ENCODE measurements around the gene C17orf100. TPM values are rescaled to one million over a fixed set of nuclear protein-coding genes. Genes with fewer than 3 reads are reported as not detected.

Gene C17orf100
- total and polyA plus RNA-seq, 4 donors = 0.56 to 33.2 (median 2.7) TPM

DNA sequence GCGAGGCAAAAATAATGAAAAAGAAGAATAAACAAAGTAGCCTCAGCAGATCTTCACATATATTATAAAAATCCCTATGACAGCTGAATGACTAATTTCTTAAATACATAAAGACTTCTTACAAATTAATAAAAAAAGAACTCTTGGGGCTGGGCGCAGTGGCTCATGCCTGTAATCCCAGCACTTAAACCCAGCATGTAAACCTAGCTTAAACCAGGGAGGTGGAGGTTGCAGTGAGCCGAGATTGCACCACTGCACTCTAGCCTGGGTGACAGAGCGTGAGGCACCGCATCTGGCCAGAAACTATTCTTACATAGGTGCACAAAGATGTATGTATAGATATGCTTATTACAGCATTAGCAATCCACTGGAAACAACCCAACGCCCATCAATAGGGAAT is 27.7 kb downstream of the C17orf100 start:
- Histone ChIP-seq H3K36me3 (ENCODE audit: control insufficient read depth in 4 of 4, insufficient read depth in 3 of 4, low read depth in 1 of 4, low read length in 3 of 4) (no peaks in the 10 kb centered on the region), H3K4me1 (ENCODE audit: control insufficient read depth in 4 of 4, insufficient read depth in 4 of 4, low read length in 3 of 4) (peaks cover 5 to 25% (median 19%) of the 10 kb centered on the region in 4 donors), H3K4me3 (ENCODE audit: low read depth in 1 of 3, low read length in 3 of 3) (no peak overlapping the region), H3K9me3 (ENCODE audit: control insufficient read depth in 4 of 4, low read length in 3 of 4) (no peaks in the 10 kb centered on the region), H3K9ac (ENCODE audit: low read depth in 1 of 2, low read length in 2 of 2) (no peak overlapping the region), H3K27me3 (ENCODE audit: control insufficient read depth in 4 of 4, insufficient read depth in 4 of 4, low read length in 3 of 4) (no peaks in the 10 kb centered on the region), H3K27ac (ENCODE audit: low read depth in 1 of 2, low read length in 2 of 2) (no peak overlapping the region)
- TF ChIP-seq SP1 (IDR thresholded peaks at IDR 0.05) (no peak), FOXA2 (IDR thresholded peaks at IDR 0.05) (no peak), TAF1 (conservative IDR thresholded peaks at IDR 0.05) (no peak), JUND (IDR thresholded peaks at IDR 0.05) (no peak), HNF4G (IDR thresholded peaks at IDR 0.05) (no peak), FOXA1 (IDR thresholded peaks at IDR 0.05) (no peak), GABPA (IDR thresholded peaks at IDR 0.05 in 1 of 2, conservative IDR thresholded peaks at IDR 0.05 in 1 of 2) (no peak), RXRA (IDR thresholded peaks at IDR 0.05) (no peak), YY1 (IDR thresholded peaks at IDR 0.05) (no peak), EGR1 (IDR thresholded peaks at IDR 0.05; ENCODE audit: low read depth in 2 of 2) (no peak), RAD21 (IDR thresholded peaks at IDR 0.05) (no peak), HNF4A (conservative IDR thresholded peaks at IDR 0.05) (no peak)
- TF ChIP-seq, protein P1, sequence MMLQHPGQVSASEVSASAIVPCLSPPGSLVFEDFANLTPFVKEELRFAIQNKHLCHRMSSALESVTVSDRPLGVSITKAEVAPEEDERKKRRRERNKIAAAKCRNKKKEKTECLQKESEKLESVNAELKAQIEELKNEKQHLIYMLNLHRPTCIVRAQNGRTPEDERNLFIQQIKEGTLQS (IDR thresholded peaks at IDR 0.05) = no peak
- TF ChIP-seq, protein P2, sequence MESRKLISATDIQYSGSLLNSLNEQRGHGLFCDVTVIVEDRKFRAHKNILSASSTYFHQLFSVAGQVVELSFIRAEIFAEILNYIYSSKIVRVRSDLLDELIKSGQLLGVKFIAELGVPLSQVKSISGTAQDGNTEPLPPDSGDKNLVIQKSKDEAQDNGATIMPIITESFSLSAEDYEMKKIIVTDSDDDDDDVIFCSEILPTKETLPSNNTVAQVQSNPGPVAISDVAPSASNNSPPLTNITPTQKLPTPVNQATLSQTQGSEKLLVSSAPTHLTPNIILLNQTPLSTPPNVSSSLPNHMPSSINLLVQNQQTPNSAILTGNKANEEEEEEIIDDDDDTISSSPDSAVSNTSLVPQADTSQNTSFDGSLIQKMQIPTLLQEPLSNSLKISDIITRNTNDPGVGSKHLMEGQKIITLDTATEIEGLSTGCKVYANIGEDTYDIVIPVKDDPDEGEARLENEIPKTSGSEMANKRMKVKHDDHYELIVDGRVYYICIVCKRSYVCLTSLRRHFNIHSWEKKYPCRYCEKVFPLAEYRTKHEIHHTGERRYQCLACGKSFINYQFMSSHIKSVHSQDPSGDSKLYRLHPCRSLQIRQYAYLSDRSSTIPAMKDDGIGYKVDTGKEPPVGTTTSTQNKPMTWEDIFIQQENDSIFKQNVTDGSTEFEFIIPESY (IDR thresholded peaks at IDR 0.05) = no peak
- TF ChIP-seq, protein P3, sequence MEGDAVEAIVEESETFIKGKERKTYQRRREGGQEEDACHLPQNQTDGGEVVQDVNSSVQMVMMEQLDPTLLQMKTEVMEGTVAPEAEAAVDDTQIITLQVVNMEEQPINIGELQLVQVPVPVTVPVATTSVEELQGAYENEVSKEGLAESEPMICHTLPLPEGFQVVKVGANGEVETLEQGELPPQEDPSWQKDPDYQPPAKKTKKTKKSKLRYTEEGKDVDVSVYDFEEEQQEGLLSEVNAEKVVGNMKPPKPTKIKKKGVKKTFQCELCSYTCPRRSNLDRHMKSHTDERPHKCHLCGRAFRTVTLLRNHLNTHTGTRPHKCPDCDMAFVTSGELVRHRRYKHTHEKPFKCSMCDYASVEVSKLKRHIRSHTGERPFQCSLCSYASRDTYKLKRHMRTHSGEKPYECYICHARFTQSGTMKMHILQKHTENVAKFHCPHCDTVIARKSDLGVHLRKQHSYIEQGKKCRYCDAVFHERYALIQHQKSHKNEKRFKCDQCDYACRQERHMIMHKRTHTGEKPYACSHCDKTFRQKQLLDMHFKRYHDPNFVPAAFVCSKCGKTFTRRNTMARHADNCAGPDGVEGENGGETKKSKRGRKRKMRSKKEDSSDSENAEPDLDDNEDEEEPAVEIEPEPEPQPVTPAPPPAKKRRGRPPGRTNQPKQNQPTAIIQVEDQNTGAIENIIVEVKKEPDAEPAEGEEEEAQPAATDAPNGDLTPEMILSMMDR (IDR thresholded peaks at IDR 0.05; ENCODE audit: low read depth, low read length, missing input control) = no peak
- TF ChIP-seq, protein P4, sequence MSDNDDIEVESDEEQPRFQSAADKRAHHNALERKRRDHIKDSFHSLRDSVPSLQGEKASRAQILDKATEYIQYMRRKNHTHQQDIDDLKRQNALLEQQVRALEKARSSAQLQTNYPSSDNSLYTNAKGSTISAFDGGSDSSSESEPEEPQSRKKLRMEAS (IDR thresholded peaks at IDR 0.05) = no peak
- 89% methylated on average over 6 of the region's 6 CpGs for WGBS
- DNase-seq (ENCODE audit: low spot score) = no peak

DNA sequence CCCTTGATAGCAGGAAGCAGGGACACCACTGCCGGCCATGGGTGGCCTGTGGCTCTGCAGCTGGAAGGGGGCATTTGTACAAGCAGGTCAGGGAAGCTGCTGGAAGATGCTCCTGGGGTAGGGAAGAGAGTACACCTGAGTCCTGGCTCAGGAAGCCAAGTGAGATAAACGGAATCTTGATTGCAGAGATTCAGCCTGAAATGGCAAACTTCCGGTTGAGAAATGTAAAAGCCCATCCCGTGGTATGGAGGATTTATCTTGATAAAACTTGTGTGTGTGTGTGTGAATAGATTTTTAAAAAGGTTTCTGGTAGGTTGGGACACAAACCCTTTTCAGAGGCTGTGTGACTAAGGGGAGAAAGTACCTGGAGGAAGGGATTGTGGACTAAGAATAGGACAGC is 29.6 kb downstream of the C17orf100 start:
- no peak for DNase-seq (ENCODE audit: low spot score)
- TF ChIP-seq EGR1 (IDR thresholded peaks at IDR 0.05; ENCODE audit: low read depth in 2 of 2) = no peak
- TF ChIP-seq, protein P1 (IDR thresholded peaks at IDR 0.05) = no peak
- no peak for TF ChIP-seq FOXA2 (IDR thresholded peaks at IDR 0.05)
- no peak for TF ChIP-seq FOXA1 (IDR thresholded peaks at IDR 0.05)
- TF ChIP-seq HNF4G (IDR thresholded peaks at IDR 0.05) = no peak
- TF ChIP-seq, protein P5, sequence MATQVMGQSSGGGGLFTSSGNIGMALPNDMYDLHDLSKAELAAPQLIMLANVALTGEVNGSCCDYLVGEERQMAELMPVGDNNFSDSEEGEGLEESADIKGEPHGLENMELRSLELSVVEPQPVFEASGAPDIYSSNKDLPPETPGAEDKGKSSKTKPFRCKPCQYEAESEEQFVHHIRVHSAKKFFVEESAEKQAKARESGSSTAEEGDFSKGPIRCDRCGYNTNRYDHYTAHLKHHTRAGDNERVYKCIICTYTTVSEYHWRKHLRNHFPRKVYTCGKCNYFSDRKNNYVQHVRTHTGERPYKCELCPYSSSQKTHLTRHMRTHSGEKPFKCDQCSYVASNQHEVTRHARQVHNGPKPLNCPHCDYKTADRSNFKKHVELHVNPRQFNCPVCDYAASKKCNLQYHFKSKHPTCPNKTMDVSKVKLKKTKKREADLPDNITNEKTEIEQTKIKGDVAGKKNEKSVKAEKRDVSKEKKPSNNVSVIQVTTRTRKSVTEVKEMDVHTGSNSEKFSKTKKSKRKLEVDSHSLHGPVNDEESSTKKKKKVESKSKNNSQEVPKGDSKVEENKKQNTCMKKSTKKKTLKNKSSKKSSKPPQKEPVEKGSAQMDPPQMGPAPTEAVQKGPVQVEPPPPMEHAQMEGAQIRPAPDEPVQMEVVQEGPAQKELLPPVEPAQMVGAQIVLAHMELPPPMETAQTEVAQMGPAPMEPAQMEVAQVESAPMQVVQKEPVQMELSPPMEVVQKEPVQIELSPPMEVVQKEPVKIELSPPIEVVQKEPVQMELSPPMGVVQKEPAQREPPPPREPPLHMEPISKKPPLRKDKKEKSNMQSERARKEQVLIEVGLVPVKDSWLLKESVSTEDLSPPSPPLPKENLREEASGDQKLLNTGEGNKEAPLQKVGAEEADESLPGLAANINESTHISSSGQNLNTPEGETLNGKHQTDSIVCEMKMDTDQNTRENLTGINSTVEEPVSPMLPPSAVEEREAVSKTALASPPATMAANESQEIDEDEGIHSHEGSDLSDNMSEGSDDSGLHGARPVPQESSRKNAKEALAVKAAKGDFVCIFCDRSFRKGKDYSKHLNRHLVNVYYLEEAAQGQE (IDR thresholded peaks at IDR 0.05) = no peak
- no peak for TF ChIP-seq YY1 (IDR thresholded peaks at IDR 0.05)
- no peak for TF ChIP-seq HNF4A (conservative IDR thresholded peaks at IDR 0.05)
- no peak for TF ChIP-seq JUND (IDR thresholded peaks at IDR 0.05)
- TF ChIP-seq GABPA (IDR thresholded peaks at IDR 0.05 in 1 of 2, conservative IDR thresholded peaks at IDR 0.05 in 1 of 2) = no peak
- no peak for TF ChIP-seq RAD21 (IDR thresholded peaks at IDR 0.05)
- TF ChIP-seq, protein P2 (IDR thresholded peaks at IDR 0.05) = no peak
- Histone ChIP-seq H3K27me3 (ENCODE audit: control insufficient read depth in 4 of 4, insufficient read depth in 4 of 4, low read length in 3 of 4) (no peaks in the 10 kb centered on the region), H3K9me3 (ENCODE audit: control insufficient read depth in 4 of 4, low read length in 3 of 4) (no peaks in the 10 kb centered on the region), H3K27ac (ENCODE audit: low read depth in 1 of 2, low read length in 2 of 2) (no peak overlapping the region), H3K4me1 (ENCODE audit: control insufficient read depth in 4 of 4, insufficient read depth in 4 of 4, low read length in 3 of 4) (peaks cover 5 to 45% (median 30%) of the 10 kb centered on the region in 4 donors), H3K36me3 (ENCODE audit: control insufficient read depth in 4 of 4, insufficient read depth in 3 of 4, low read depth in 1 of 4, low read length in 3 of 4) (no peaks in the 10 kb centered on the region), H3K4me3 (ENCODE audit: low read depth in 1 of 3, low read length in 3 of 3) (no peak overlapping the region), H3K9ac (ENCODE audit: low read depth in 1 of 2, low read length in 2 of 2) (no peak overlapping the region)
- 49% methylated on average over 4 of the region's 4 CpGs for WGBS
